CD4-positive, alpha-beta T cell treated with Interleukin-2 at 100 ng/mL for 4 hours (primary cell): ENCODE measurements around the gene SFXN4.
"Not testable (repeated sequence)": the region's sequence is repeated elsewhere in the genome, so short reads cannot be mapped to it uniquely, and the experiment has no call there.

Source experiments
- DNase-seq: peaks from one replicate; pipeline ENCODE4 v3.0.0-alpha.2; 2020; ENCODE audit warnings: low spot score

SFXN4 gene

GRCh38 chr10:119190954-119191785, 25.7 kb upstream of the SFXN4 start:
- no peak for DNase-seq

GRCh38 chr10:119190353-119190752, 24.8 kb upstream of the SFXN4 start:
- no peak for DNase-seq

- DNase-seq = no peak
These were observed 24.3 kb upstream of the SFXN4 start for GRCh38 chr10:119189811-119190282.

- no peak for DNase-seq
These were observed 18.3 kb upstream of the SFXN4 start for GRCh38 chr10:119183664-119184412.

GRCh38 chr10:119180850-119181400, 15.4 kb upstream of the SFXN4 start:
- not testable (repeated sequence) for DNase-seq

- peak; percentile 88 for DNase-seq
These were observed 13.0 kb upstream of the SFXN4 start, which contains the start of gene PRDX3 for GRCh38 chr10:119178372-119179119. PRDX3 (minus strand) TSS chr10:119178812; CDS start chr10:119178790, 22 bp downstream.

- peak; percentile 14 for DNase-seq
These were observed 12.3 kb upstream of the SFXN4 start for GRCh38 chr10:119177708-119178371.

- no peak for DNase-seq
These were observed 10.7 kb upstream of the SFXN4 start for GRCh38 chr10:119176166-119176565.

- DNase-seq = no peak
These were observed 8.6 kb upstream of the SFXN4 start for GRCh38 chr10:119174109-119174508.

GRCh38 chr10:119167041-119167440, 1.5 kb upstream of the SFXN4 start:
- no peak for DNase-seq

- no peak for DNase-seq
These were observed 1.1 kb upstream of the SFXN4 start for GRCh38 chr10:119166564-119166963.

GRCh38 chr10:119166118-119166500, 595 bp upstream of the SFXN4 start:
- no peak for DNase-seq

- no peak for DNase-seq
These were observed 2.9 kb downstream of the SFXN4 start for GRCh38 chr10:119162452-119163092.

- no peak for DNase-seq
These were observed 3.6 kb downstream of the SFXN4 start for GRCh38 chr10:119161680-119162451.

- no peak for DNase-seq
These were observed 6.2 kb downstream of the SFXN4 start for GRCh38 chr10:119159332-119159731.

GRCh38 chr10:119153661-119154060, 11.9 kb downstream of the SFXN4 start:
- no peak for DNase-seq

- no peak for DNase-seq
These were observed 12.5 kb downstream of the SFXN4 start for GRCh38 chr10:119153041-119153440.

- DNase-seq = not testable (repeated sequence)
These were observed 13.9 kb downstream of the SFXN4 start for GRCh38 chr10:119151601-119152000.

- no peak for DNase-seq
These were observed 15.8 kb downstream of the SFXN4 start for GRCh38 chr10:119149729-119150128.

GRCh38 chr10:119149157-119149556, 16.4 kb downstream of the SFXN4 start:
- DNase-seq = no peak
